HG03442 (cell line): ENCODE results near the gene SMIM34.
"Not testable (repeated sequence)": the region's sequence is repeated elsewhere in the genome, so short reads cannot be mapped to it uniquely, and the experiment has no call there.

ENCODE experiments used
- ATAC-seq: cut with Tn5 transposase; IDR thresholded peaks from one replicate; pipeline ENCODE4 v1.9.1; 2021; ENCODE audit warnings: mild to moderate bottlenecking, moderate library complexity; ENCODE audit not compliant: unreplicated experiment

SMIM34 gene, protein sequence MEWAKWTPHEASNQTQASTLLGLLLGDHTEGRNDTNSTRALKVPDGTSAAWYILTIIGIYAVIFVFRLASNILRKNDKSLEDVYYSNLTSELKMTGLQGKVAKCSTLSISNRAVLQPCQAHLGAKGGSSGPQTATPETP

DNA sequence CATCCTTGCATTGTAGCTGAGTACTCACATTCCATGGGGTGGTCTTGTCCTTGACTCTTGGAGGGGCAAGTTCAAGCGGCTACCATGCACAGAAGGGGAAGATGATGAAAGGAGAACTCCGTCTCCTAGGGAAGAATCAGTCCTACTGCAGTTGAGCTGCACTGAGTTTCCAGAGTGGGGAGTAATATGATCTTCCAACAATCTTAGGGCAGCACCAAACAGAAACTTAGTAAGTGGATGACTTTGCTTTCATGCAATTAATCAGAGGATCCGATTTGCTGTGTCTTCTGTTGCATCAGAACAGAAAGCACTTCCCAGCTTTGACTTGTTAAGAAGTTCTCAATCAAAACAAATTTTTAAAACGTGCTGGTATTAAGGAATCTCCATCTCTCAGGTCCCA, at the start of gene SMIM34:
TSS of gene SMIM34 (minus strand) at position 147 of the 400 bp plus-strand sequence. CDS start at position 35, 112 bp downstream.
- not testable (repeated sequence) for ATAC-seq

DNA sequence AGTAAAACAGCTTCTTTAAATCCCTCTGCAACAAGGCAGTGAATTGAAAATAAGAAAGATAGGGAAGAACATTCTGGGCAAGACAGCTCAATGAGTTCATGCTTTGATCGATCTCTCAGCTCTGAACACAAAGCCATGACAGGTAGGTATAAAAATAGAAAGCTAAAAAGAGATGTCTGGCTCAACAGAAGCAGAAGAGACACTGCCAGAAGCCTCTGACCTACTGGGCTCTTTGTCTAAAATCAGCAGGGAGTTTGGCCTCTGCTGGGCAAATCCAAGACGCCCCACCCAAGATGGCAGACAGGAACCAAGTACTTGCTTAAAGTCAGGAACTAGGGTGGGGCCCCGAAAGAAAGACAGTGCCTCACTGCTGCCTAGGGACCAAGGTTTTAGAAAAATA, 43.6 kb upstream of the SMIM34 start:
- ATAC-seq: not testable (repeated sequence)

- ATAC-seq: not testable (repeated sequence)
Observed at GRCh38 chr21:34459426-34459825, 35.7 kb upstream of the SMIM34 start.

DNA sequence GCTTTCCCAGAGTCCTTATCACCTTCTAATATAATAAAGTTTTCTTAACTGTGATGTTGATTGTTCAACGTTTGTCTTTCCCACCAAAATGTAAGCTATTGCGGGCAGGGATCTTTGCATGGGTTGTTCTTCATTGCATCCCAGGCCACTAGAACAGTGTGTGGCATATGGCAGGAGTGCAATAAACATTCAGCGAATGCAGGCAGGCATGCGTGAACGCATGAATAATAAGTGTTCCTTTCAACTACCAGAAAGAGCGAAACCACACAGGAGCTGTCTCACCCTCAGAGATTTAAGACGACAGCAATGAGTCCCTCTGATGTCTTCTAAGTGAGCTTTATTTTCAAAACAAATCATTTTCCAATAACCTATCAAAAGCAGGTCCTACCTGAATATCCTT, 34.5 kb upstream of the SMIM34 start:
- not testable (repeated sequence) for ATAC-seq

DNA sequence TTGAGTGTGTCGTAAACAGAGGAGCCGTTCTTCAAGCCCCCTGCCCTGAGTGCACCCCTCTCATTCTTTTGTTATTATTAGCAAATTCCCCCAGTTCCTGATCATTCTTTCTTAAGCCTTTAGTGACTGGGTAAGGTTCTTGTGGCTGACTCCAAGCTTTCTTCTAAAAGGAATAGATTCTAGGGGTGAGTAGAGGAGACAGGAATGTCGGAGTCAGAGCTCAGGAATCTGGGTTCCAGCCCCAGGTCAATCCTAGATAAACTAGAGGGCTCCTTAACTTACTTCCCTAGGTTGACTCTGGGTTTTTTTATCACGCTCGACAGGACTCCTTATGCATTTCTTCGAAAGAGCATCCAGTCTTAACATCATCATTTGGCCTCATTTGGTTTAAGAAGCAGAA, 32.4 kb upstream of the SMIM34 start:
- ATAC-seq: not testable (repeated sequence)

DNA sequence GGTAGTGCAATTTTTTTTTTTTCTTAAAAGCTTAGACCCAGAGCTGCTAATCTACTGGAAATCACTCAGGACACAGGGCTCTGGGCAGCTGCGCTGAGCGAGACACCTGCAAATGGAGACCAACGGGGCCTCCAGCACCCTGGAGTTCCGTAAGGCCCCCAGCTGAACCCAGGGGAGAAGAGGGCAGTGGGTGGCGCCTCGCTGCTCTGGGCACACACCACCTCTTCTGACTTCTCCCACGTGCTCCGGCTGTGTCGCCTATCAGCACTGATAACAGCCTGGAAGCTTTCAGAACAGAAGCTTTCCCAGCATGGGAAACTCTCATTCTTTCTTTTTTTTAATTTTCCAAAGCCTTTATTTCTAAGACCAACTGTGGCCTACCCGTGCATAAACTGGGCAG, 31.9 kb upstream of the SMIM34 start:
- ATAC-seq: not testable (repeated sequence)

- not testable (repeated sequence) for ATAC-seq
Observed at GRCh38 chr21:34447018-34447417, 23.3 kb upstream of the SMIM34 start.

DNA sequence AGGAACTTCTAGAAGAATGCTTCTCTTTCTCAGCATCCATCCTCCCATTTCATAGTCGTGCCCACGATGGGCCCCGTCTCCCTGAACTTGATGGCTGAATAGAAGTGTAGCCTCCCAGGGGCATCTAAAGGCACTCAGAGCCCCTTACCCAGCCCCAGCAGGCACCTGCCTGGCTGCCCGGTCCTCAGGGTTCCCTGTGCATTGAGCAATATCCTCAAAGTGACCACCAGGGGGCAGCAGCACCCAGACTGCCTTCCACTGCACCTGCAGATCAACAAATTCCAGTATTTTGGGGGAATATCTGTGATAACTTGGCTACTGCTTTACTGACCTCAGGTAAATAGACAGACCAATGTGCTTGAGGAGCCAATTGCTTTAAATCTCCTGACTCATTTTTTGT, 19.7 kb upstream of the SMIM34 start:
- not testable (repeated sequence) for ATAC-seq

DNA sequence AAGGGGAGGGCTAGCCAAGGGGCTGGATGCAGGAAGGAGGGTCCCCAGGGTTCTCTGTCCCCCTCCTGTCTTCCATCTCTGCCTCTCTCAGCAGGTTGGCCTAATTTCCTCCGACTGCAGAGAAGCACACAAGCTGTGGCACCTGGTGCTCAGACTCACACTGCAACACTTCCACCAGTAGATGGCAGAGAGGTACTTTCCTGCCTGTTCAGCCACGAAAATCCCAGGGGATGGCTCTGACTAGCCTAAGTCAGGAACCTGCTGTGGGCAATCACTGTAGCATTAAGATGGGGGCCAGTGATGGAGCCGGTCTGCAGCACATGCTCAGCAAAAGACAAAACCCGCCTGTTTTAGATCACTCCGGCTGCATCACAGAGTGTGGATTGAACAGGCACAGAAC, 6.0 kb upstream of the SMIM34 start:
- ATAC-seq: not testable (repeated sequence)

DNA sequence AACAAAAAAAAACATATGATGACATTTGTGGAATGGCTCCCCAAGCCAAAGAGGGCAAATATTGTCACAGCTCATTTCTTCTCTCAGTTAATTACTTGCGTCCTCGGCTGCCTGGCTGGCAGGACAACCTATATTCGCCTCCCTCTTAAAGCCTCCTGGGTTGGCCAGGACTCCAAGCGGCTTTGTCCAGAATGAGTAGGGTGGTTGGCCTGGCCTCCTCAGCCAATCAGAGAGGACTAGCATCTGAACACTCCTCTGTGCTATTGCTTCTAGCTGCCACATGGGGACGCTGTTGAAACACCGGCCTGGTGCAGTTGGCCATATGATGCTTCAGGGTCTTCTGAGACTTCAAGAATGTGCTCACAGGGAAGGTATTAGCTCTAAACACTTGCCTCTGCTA, 4.7 kb upstream of the SMIM34 start:
- not testable (repeated sequence) for ATAC-seq

- not testable (repeated sequence) for ATAC-seq
Observed at GRCh38 chr21:34427339-34427738, 3.6 kb upstream of the SMIM34 start.

- not testable (repeated sequence) for ATAC-seq
Observed at GRCh38 chr21:34417448-34418077, 6.2 kb downstream of the SMIM34 start.

- ATAC-seq: not testable (repeated sequence)
Observed at GRCh38 chr21:34407294-34407693, 16.5 kb downstream of the SMIM34 start.

GRCh38 chr21:34406676-34407075, 17.1 kb downstream of the SMIM34 start:
- not testable (repeated sequence) for ATAC-seq

DNA sequence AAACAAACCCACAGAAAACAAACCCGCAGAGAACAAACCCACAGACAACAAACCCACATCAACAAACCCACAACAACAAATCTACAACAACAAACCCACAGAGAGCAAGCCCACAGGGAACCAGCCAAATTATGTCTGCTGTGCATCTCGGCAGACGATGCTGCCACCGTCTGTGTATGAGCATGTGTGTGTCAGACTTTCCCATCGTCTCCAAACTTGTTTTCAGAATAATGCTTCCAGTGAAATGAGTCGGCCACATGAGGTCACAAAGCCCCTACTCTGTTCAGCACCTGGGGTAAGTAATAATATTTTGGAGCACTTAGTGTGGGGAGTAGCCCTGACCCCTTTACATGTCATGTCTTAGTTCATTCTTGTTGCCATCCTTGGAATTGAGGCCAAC, 17.6 kb downstream of the SMIM34 start:
- not testable (repeated sequence) for ATAC-seq

DNA sequence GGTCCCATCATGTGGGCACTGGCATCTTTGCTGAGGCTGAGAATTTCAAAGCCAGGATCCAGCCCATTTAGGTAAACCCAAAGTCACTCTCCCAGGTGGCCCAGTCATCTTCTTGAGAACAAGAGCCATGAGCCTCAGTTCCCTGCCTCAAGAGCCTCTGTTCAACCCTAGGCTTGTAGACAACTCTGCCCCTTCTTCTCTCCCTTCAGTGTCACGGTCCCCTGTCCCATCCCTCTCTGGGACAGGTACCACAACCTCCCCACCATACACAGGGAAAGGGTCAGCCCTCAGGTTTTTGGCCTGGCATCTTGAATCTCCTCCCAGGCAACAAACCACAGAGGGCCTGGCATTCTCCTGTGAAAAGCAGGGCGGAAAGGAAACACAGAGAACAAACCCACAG, 18.1 kb downstream of the SMIM34 start:
- not testable (repeated sequence) for ATAC-seq

DNA sequence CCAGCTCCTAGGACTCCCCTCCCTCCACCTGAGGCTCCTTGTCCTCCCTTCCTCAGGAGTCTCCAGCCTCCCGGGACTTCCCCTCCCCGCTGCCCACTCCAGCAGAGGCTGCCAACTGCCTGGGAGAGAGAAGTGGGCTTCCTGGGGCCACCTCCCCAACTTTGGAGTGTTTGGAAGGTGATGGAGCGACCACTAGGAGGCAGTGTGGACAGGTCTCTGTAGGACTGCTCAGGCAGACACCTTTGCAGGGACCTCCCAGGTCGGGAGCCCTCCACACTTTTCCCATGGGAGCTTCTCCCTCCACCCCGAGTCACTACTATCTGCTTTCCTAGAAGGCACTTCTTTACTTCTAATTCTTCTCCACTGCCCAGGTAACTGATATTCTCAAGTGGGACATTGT, 19.0 kb downstream of the SMIM34 start:
- not testable (repeated sequence) for ATAC-seq

GRCh38 chr21:34400522-34400921, 23.2 kb downstream of the SMIM34 start:
- not testable (repeated sequence) for ATAC-seq

DNA sequence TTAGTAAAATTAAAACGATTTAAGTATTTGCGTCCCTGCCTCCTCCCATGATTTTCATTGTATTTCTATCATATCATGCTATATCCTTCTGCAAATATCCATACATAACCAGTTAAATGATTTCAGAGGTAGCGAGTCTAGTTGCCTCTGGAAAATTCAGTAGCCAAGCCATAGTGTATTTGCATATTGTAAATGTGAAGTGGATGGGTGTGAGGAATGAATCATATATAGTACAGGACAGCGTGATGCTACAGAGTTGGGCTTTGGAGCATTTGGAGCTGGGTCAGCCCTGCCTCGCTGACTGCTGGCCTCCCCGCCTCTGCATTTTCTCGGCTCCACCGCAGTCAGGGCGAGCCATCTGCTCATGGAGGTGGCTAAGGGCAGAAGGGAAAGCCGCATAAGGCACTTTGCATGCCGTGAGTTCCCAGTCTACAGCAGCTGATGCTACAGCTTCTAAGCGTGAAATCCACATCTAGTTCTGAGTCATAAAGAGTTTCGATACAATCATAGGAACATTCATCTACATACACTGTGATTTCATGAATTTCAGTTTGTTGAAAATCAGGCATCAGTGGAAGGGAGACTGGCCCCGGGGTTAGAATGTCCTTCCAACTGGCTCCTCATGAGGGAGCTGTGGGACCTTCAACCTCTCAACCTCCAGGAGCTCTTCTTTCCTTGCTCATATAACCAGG, 39.9 kb downstream of the SMIM34 start:
- ATAC-seq: peak; percentile 75

DNA sequence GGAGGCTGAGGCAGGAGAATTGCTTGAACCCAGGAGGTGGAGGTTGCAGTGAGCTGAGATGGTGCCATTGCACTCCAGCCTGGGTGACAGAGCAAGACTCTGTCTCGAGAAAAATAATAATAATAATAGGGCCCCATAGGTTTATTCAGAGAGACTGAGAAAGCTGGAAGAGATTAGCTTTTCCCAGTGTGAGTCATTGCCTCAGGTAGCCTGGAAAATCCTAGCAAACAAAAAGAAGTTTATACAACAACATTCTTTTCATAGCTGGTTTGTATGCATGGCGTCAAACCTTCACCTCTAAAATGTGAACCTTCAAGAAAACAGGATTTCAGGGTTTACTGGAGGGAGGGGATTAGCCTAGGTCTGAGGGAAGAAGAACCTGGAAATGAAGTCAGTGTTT, 40.6 kb downstream of the SMIM34 start:
- ATAC-seq: not testable (repeated sequence)

GRCh38 chr21:34375619-34375972, 48.2 kb downstream of the SMIM34 start:
- peak; percentile 53 for ATAC-seq
